SK-N-SH treated with all-trans-retinoic acid at 6 μM for 48 hours (cell line): ENCODE data around the gene TIMP1.

Experiments
- ATAC-seq: fragments of 200-7000 bp; cut with Tn5 transposase; 3 replicates; pipeline ENCODE4 v1.9.1; 2020; ENCODE audit warnings: mild to moderate bottlenecking, moderate library complexity
- ARNTL ChIP-seq: fragments of 450-650 bp; formaldehyde crosslinking; IDR thresholded peaks from 2 replicates; pipeline ENCODE4 v1.5.0; 2020; ENCODE audit warnings: low read depth, mild to moderate bottlenecking, moderate library complexity, borderline replicate concordance
- ESRRG ChIP-seq: fragments of 250-450 bp; sonication (Bioruptor Pico); IDR thresholded peaks from 2 replicates; pipeline ENCODE4 v1.6.1; 2021; ENCODE audit warnings: mild to moderate bottlenecking
- GLIS3 ChIP-seq: fragments of 250-450 bp; sonication (Bioruptor Pico); IDR thresholded peaks from 2 replicates; pipeline ENCODE4 v1.5.0; 2020; ENCODE audit warnings: mild to moderate bottlenecking, moderate library complexity
- PPARA ChIP-seq: fragments of 250-450 bp; sonication (Bioruptor Pico); IDR thresholded peaks from 2 replicates; pipeline ENCODE4 v1.5.0; 2020; ENCODE audit warnings: mild to moderate bottlenecking, borderline replicate concordance
- RARB ChIP-seq: fragments of 250-450 bp; sonication (Bioruptor Pico); IDR thresholded peaks from 2 replicates; pipeline ENCODE4 v1.8.0; 2021; ENCODE audit warnings: mild to moderate bottlenecking, moderate library complexity
- TCF4 ChIP-seq: fragments of 250-450 bp; sonication (Bioruptor Pico); IDR thresholded peaks from 2 replicates; pipeline ENCODE4 v1.8.0; 2021; ENCODE audit warnings: mild to moderate bottlenecking, moderate library complexity, borderline replicate concordance
- ZC3H10 ChIP-seq: fragments of 250-450 bp; sonication (Bioruptor Pico); IDR thresholded peaks from 2 replicates; pipeline ENCODE4 v1.5.1; 2021; ENCODE audit warnings: mild to moderate bottlenecking, moderate library complexity
- ZFP3 ChIP-seq: fragments of 250-450 bp; sonication (Bioruptor Pico); IDR thresholded peaks from 2 replicates; pipeline ENCODE4 v1.5.0; 2020; ENCODE audit warnings: mild to moderate bottlenecking, moderate library complexity
- ZFP30 ChIP-seq: fragments of 450-650 bp; formaldehyde crosslinking; IDR thresholded peaks from 2 replicates; pipeline ENCODE4 v1.5.0; 2022; ENCODE audit warnings: mild to moderate bottlenecking, moderate library complexity
- ZNF565 ChIP-seq: fragments of 450-650 bp; formaldehyde crosslinking; conservative IDR thresholded peaks from 2 replicates; pipeline ENCODE4 v1.5.0; 2020; ENCODE audit warnings: low read depth, mild to moderate bottlenecking, moderate library complexity
- ZNF70 ChIP-seq: fragments of 450-650 bp; formaldehyde crosslinking; IDR thresholded peaks from 2 replicates; pipeline ENCODE4 v1.5.0; 2020; ENCODE audit warnings: mild to moderate bottlenecking, moderate library complexity
- ZNF8 ChIP-seq: fragments of 450-650 bp; formaldehyde crosslinking; IDR thresholded peaks from 2 replicates; pipeline ENCODE4 v1.5.0; 2020; ENCODE audit warnings: mild to moderate bottlenecking, moderate library complexity
- TF ChIP-seq, protein P1 (sequence below): fragments of 250-450 bp; sonication (Bioruptor Pico); IDR thresholded peaks from 2 replicates; pipeline ENCODE4 v1.5.0; 2020; ENCODE audit warnings: mild to moderate bottlenecking, moderate library complexity
- TF ChIP-seq, protein P2 (sequence below): fragments of 250-450 bp; sonication (Bioruptor Pico); IDR thresholded peaks from 2 replicates; pipeline ENCODE4 v1.5.1; 2021; ENCODE audit warnings: mild to moderate bottlenecking, moderate library complexity
- TF ChIP-seq, protein P3 (sequence below): fragments of 250-450 bp; sonication (Bioruptor Pico); IDR thresholded peaks from 2 replicates; pipeline ENCODE4 v1.8.0; 2021; ENCODE audit warnings: low read depth, mild to moderate bottlenecking, moderate library complexity, borderline replicate concordance

Gene TIMP1

DNA sequence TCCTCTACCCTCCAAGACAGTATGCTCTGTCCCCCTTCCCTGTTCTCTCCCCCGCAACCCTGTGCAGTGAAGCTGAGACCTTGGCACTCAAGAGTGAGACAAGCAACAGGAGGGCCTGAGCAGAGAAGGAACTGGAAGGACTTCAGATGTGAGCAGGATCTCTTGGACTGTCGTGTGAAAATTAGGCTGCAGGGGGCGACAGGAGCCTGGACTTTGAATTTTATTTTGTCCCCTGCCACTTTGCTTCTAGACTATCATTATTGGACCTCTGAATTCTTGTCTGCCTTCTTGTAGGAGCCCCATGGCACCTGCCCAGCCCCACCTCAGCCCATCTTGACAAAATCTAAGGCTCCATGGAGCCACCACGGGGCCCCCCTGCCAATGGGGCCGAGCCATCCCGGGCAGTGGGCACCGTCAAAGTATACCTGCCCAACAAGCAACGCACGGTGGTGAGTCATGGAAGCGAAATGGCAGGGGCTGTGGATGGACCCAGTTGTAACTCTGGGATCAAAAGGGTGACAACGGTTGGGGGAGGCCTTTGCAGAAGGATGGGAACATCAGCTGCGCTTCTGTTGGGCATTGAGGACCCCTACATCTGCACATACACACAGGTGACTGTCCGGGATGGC, 19.5 kb upstream of the TIMP1 start:
- TF ChIP-seq, protein P1, sequence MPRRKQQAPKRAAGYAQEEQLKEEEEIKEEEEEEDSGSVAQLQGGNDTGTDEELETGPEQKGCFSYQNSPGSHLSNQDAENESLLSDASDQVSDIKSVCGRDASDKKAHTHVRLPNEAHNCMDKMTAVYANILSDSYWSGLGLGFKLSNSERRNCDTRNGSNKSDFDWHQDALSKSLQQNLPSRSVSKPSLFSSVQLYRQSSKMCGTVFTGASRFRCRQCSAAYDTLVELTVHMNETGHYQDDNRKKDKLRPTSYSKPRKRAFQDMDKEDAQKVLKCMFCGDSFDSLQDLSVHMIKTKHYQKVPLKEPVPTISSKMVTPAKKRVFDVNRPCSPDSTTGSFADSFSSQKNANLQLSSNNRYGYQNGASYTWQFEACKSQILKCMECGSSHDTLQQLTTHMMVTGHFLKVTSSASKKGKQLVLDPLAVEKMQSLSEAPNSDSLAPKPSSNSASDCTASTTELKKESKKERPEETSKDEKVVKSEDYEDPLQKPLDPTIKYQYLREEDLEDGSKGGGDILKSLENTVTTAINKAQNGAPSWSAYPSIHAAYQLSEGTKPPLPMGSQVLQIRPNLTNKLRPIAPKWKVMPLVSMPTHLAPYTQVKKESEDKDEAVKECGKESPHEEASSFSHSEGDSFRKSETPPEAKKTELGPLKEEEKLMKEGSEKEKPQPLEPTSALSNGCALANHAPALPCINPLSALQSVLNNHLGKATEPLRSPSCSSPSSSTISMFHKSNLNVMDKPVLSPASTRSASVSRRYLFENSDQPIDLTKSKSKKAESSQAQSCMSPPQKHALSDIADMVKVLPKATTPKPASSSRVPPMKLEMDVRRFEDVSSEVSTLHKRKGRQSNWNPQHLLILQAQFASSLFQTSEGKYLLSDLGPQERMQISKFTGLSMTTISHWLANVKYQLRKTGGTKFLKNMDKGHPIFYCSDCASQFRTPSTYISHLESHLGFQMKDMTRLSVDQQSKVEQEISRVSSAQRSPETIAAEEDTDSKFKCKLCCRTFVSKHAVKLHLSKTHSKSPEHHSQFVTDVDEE (CRISPR knock-in tag), result no peak
- TF ChIP-seq ESRRG (CRISPR knock-in tag), result no peak
- TF ChIP-seq, protein P2, sequence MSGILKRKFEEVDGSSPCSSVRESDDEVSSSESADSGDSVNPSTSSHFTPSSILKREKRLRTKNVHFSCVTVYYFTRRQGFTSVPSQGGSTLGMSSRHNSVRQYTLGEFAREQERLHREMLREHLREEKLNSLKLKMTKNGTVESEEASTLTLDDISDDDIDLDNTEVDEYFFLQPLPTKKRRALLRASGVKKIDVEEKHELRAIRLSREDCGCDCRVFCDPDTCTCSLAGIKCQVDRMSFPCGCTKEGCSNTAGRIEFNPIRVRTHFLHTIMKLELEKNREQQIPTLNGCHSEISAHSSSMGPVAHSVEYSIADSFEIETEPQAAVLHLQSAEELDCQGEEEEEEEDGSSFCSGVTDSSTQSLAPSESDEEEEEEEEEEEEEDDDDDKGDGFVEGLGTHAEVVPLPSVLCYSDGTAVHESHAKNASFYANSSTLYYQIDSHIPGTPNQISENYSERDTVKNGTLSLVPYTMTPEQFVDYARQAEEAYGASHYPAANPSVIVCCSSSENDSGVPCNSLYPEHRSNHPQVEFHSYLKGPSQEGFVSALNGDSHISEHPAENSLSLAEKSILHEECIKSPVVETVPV (CRISPR knock-in tag), result no peak
- no peak for TF ChIP-seq GLIS3 (CRISPR knock-in tag)
- TF ChIP-seq ZNF565 (CRISPR knock-in tag), result no peak
- no peak for TF ChIP-seq ZFP3 (CRISPR knock-in tag)
- ATAC-seq, result no peak

DNA sequence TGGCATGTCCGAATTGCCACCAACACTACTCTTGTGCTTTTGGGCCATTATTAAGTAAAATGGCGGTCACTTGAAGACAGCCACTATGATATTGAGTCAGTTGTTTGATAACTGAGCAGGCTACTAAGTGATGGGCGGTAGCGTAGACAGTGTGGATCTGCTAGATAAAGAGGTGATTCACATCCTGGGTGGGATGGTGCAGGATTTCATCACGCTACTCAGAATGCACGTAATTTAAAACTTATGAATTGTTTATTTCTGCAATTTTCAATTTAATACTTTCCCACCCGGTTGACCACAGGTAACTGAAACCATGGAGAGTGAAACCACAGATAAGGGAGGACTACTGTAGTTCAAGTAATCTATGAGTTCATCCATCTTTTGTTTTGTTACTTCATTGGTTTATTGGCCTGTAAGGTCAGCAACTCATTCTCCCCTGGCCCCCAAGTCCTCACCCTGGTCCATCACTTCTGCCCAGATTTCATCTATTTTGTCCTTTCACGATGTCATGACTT, 18.4 kb upstream of the TIMP1 start:
- TF ChIP-seq, protein P1 (CRISPR knock-in tag), result no peak
- TF ChIP-seq GLIS3 (CRISPR knock-in tag), result no peak
- no peak for TF ChIP-seq ZFP3 (CRISPR knock-in tag)
- TF ChIP-seq ZNF70 (CRISPR knock-in tag), result no peak
- TF ChIP-seq, protein P3, sequence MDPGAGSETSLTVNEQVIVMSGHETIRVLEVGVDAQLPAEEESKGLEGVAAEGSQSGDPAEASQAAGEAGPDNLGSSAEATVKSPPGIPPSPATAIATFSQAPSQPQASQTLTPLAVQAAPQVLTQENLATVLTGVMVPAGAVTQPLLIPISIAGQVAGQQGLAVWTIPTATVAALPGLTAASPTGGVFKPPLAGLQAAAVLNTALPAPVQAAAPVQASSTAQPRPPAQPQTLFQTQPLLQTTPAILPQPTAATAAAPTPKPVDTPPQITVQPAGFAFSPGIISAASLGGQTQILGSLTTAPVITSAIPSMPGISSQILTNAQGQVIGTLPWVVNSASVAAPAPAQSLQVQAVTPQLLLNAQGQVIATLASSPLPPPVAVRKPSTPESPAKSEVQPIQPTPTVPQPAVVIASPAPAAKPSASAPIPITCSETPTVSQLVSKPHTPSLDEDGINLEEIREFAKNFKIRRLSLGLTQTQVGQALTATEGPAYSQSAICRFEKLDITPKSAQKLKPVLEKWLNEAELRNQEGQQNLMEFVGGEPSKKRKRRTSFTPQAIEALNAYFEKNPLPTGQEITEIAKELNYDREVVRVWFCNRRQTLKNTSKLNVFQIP (CRISPR knock-in tag), result no peak
- TF ChIP-seq ZNF8 (CRISPR knock-in tag), result no peak
- TF ChIP-seq ZFP30, result no peak
- no peak for ATAC-seq

DNA sequence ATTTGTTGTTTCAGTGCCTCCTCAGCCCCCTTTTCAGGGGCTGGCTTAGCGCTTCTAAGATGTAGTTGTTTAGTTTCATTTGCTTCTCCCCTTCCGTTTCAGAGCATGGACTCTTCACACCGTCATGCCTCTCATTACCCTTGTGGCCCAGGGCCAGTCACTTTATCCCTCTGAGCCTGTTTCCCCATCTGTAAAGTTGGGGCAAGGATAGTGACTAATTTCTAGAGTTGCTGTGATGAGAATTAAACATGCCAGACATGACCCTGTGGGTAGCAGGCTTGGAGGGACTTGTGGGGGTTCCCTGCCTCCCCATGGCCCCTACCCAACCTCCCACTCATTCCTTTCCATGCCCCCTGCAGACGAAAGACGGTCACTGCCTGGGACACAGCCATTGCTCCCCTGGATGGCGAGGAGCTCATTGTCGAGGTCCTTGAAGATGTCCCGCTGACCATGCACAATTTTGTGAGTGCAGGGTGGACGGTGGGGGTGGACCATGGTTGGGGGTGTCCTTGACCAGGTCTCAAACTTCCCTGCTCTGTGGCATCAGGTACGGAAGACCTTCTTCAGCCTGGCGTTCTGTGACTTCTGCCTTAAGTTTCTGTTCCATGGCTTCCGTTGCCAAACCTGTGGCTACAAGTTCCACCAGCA, 17.7 kb upstream of the TIMP1 start:
- TF ChIP-seq TCF4, result no peak
- no peak for TF ChIP-seq PPARA (CRISPR knock-in tag)
- TF ChIP-seq ZC3H10, result no peak
- no peak for TF ChIP-seq ZFP30
- TF ChIP-seq ARNTL, result no peak
- TF ChIP-seq RARB (CRISPR knock-in tag), result no peak
- TF ChIP-seq, protein P3 (CRISPR knock-in tag), result no peak
- no peak for TF ChIP-seq ZFP3 (CRISPR knock-in tag)
- TF ChIP-seq ZNF70 (CRISPR knock-in tag), result no peak
- no peak for ATAC-seq

DNA sequence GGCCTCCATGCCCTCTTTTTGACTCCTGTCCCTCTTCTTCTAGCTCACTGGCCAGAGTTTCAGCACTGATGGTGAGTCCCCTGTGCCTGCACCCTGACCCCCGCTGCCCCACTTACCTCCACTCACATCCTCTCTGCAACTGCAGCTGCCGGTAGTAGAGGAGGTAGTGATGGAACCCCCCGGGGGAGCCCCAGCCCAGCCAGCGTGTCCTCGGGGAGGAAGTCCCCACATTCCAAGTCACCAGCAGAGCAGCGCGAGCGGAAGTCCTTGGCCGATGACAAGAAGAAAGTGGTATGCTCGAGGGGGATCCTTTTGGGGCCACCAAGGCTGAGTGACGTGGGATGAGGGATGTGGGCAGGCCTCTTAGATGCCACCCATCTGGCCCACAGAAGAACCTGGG, 15.4 kb upstream of the TIMP1 start:
- no peak for TF ChIP-seq ZC3H10
- no peak for ATAC-seq
